GM12878 (cell line): ENCODE results near the gene CDC42EP3. TPM values are rescaled to one million over a fixed set of nuclear protein-coding genes. Genes with fewer than 3 reads are reported as not detected.

Source experiments
- ATAC-seq: fragments of 200-7000 bp; cut with Tn5 transposase; 3 replicates; pipeline ENCODE4 v1.9.1; 2020; ENCODE audit warnings: mild to moderate bottlenecking, moderate library complexity
- BruUV-seq: library from RNA; stranded (reverse); fragments of 400-500 nt; replicated peaks from 2 replicates; lab custom pipeline; 2021; lab: Mats Ljungman, UMichigan
- CTCF ChIA-PET: fragments of 300-600 bp; sonication (Branson Sonifier 250); formaldehyde crosslinking; extraction: SDS; loops from one replicate; lab custom pipeline; 2021; ENCODE audit warnings: inconsistent platforms; lab: Yijun Ruan, JAX
- POLR2A ChIA-PET: fragments of 350-600 bp; formaldehyde crosslinking; extraction: SDS; loops from one replicate; lab custom pipeline; 2021; ENCODE audit warnings: inconsistent platforms; lab: Charles Lee
- RAD21 ChIA-PET: fragments of 300-600 bp; sonication (Branson Sonifier 250); formaldehyde crosslinking; loops from one replicate; lab custom pipeline; 2023; ENCODE audit warnings: antibody characterized with exemption; ENCODE audit not compliant: unreplicated experiment; lab: Charles Lee
- SMC1A ChIA-PET: fragments of 300-600 bp; sonication (Branson Sonifier 250); formaldehyde crosslinking; loops from one replicate; lab custom pipeline; 2023; ENCODE audit not compliant: unreplicated experiment, uncharacterized antibody; lab: Charles Lee
- DNase-seq: peaks from one replicate; pipeline ENCODE4 v3.0.0-alpha.2; 2011; ENCODE audit warnings: low read depth, low spot score
- FAIRE-seq: peaks from 3 replicates; lab custom pipeline; 2011; peaks lifted over from hg19 to GRCh38; lab: Jason Lieb, UNC
- H2AFZ ChIP-seq: 2 replicates; pipeline ENCODE4 v1.6.0; 2011; ENCODE audit warnings: low read depth, low read length, control low read depth; ENCODE audit not compliant: control insufficient read depth
- H3K27ac ChIP-seq: 2 replicates; pipeline ENCODE4 v1.5.1; 2011; ENCODE audit warnings: control low read depth; ENCODE audit not compliant: control insufficient read depth, insufficient read depth
- H3K27me3 ChIP-seq, 2 experiments: replicated peaks in 1 of 2; 2 replicates each; pipeline versions ENCODE4 v1.6.0 to v1.6.1; 2011; ENCODE audit warnings: low read length in 1 of 2; ENCODE audit not compliant: control insufficient read depth in 2 of 2, insufficient read depth in 2 of 2
- H3K36me3 ChIP-seq, 2 experiments: 2 replicates each; pipeline ENCODE4 v1.5.1; 2011; ENCODE audit warnings: low read length in 1 of 2; ENCODE audit not compliant: control insufficient read depth in 2 of 2, insufficient read depth in 2 of 2
- H3K4me1 ChIP-seq: 2 replicates; pipeline ENCODE4 v1.6.1; 2011; ENCODE audit warnings: mild to moderate bottlenecking, low read length, moderate library complexity, mixed read lengths; ENCODE audit not compliant: control insufficient read depth, insufficient read depth
- H3K4me2 ChIP-seq: 2 replicates; pipeline ENCODE4 v1.6.0; 2011; ENCODE audit warnings: control low read depth; ENCODE audit not compliant: control insufficient read depth, insufficient read depth
- H3K4me3 ChIP-seq: fragments of 200-600 bp; sonication (generic); 2 replicates; pipeline ENCODE4 v1.5.1; 2016
- H3K79me2 ChIP-seq: 2 replicates; pipeline ENCODE4 v1.6.0; 2011; ENCODE audit warnings: low read length; ENCODE audit not compliant: control insufficient read depth, insufficient read depth
- H3K9ac ChIP-seq: 2 replicates; pipeline ENCODE4 v1.8.0; 2011; ENCODE audit warnings: low read length, control low read depth, mixed read lengths; ENCODE audit not compliant: control insufficient read depth, insufficient read depth
- H3K9me3 ChIP-seq: replicated peaks from 3 replicates; pipeline ENCODE4 v1.5.1; 2011; ENCODE audit warnings: mild to moderate bottlenecking, low read length; ENCODE audit not compliant: control insufficient read depth, insufficient read depth
- H4K20me1 ChIP-seq: 2 replicates; pipeline ENCODE4 v1.6.0; 2011; ENCODE audit not compliant: control insufficient read depth, insufficient read depth
- BACH1 ChIP-seq: fragments of 450-650 bp; IDR thresholded peaks from 2 replicates; pipeline ENCODE4 v1.6.1; 2017; ENCODE audit warnings: mild to moderate bottlenecking, borderline replicate concordance
- BMI1 ChIP-seq: fragments of 450-650 bp; IDR thresholded peaks from 2 replicates; pipeline ENCODE4 v1.6.1; 2016; ENCODE audit warnings: mild to moderate bottlenecking, moderate library complexity, borderline replicate concordance
- CREM ChIP-seq: IDR thresholded peaks from 2 replicates; pipeline ENCODE4 v1.6.1; 2014; ENCODE audit warnings: antibody characterized with exemption, low read depth
- HDAC6 ChIP-seq: fragments of 200-600 bp; sonication (generic); IDR thresholded peaks from one replicate; pipeline ENCODE4 v1.8.0; 2017; ENCODE audit warnings: antibody characterized with exemption; ENCODE audit not compliant: unreplicated experiment
- POLR2AphosphoS2 ChIP-seq: IDR thresholded peaks from 2 replicates; pipeline ENCODE4 v1.6.1; 2011; ENCODE audit warnings: low read depth, mild to moderate bottlenecking, low read length, improper control_type of control experiment, moderate library complexity
- RB1 ChIP-seq: fragments of 450-650 bp; formaldehyde crosslinking; IDR thresholded peaks from 2 replicates; pipeline ENCODE4 v1.6.1; 2017; ENCODE audit warnings: mild to moderate bottlenecking, borderline replicate concordance
- SMAD1 ChIP-seq: fragments of 450-650 bp; IDR thresholded peaks from 2 replicates; pipeline ENCODE4 v1.6.1; 2018; ENCODE audit warnings: mild to moderate bottlenecking, low read depth; ENCODE audit not compliant: partially characterized antibody
- SREBF1 ChIP-seq: IDR thresholded peaks from 2 replicates; pipeline ENCODE4 v1.6.1; 2012; ENCODE audit warnings: mild to moderate bottlenecking, low read length
- ZBED1 ChIP-seq: IDR thresholded peaks from 2 replicates; pipeline ENCODE4 v1.6.1; 2016; ENCODE audit warnings: borderline replicate concordance
- WGBS: methylation state at CpG from one replicate; pipeline ENCODE4 v1.1.6; 2016; ENCODE audit warnings: low lambda C conversion rate; ENCODE audit not compliant: insufficient replicate concordance, insufficient coverage; ENCODE audit errors: missing lambda C conversion rate; 5-methylcytosine and 5-hydroxymethylcytosine counted together
- in situ Hi-C: fragments of 300-500 bp; cut with MboI; formaldehyde crosslinking; loops from 9 replicates; pipeline ENCODE4 v1.14.3; 2018; ENCODE audit warnings: mixed read lengths
- intact Hi-C: fragments of 100-400 bp; cut with micrococcal nuclease; formaldehyde crosslinking; loops from one replicate; pipeline ENCODE4 v1.14.2; 2022; ENCODE audit not compliant: unreplicated experiment
- polyA plus RNA-seq, 11 experiments: library from polyadenylated mRNA; depleted of rRNA in 4 of 11; unstranded in 6 of 11; stranded (reverse) in 5 of 11; fragments of >200 nt; fragmentation: Nextera tagmentation in 4 of 11; fragmentation: Illumina TruSeq in 1 of 11; extraction: Ambion mirVana in 4 of 11; extraction: Trizol in 1 of 11; gene quantifications; 1 replicate in 1 of 11; 2 replicates in 10 of 11; pipeline versions ENCODE4 v1.2.1 to v1.2.3, GENCODE V29; 2011 to 2016; ENCODE audit warnings: inconsistent platforms in 2 of 11, missing spikeins in 2 of 11, low read depth in 1 of 11
- total RNA-seq, 4 experiments: library from RNA; depleted of rRNA in 3 of 4; stranded (reverse); fragments of >200 nt in 3 of 4; fragmentation: Illumina TruSeq in 1 of 4; extraction: Trizol in 1 of 4; gene quantifications; 2 replicates each; pipeline versions ENCODE4 v1.2.1 to v1.2.3, GENCODE V29; 2013 to 2021
- TF ChIP-seq, protein P1 (sequence below): fragments of 450-650 bp; conservative IDR thresholded peaks from 2 replicates; pipeline ENCODE4 v1.6.1; 2017; ENCODE audit warnings: mild to moderate bottlenecking, moderate library complexity
- TF ChIP-seq, protein P2 (sequence below): fragments of 450-650 bp; IDR thresholded peaks from 2 replicates; pipeline ENCODE4 v1.6.1; 2017; ENCODE audit warnings: mild to moderate bottlenecking, moderate library complexity
- TF ChIP-seq, protein P3 (sequence below): fragments of 450-650 bp; IDR thresholded peaks from 2 replicates; pipeline ENCODE4 v1.6.1; 2017; ENCODE audit warnings: antibody characterized with exemption, mild to moderate bottlenecking, moderate library complexity

Gene CDC42EP3
- total and polyA plus RNA-seq, 10 of the 15 experiments (the other 5 are each of a cell fraction or from before 2014, with no cell fraction given): 11.8 to 86.9 (median 52.9) TPM

DNA sequence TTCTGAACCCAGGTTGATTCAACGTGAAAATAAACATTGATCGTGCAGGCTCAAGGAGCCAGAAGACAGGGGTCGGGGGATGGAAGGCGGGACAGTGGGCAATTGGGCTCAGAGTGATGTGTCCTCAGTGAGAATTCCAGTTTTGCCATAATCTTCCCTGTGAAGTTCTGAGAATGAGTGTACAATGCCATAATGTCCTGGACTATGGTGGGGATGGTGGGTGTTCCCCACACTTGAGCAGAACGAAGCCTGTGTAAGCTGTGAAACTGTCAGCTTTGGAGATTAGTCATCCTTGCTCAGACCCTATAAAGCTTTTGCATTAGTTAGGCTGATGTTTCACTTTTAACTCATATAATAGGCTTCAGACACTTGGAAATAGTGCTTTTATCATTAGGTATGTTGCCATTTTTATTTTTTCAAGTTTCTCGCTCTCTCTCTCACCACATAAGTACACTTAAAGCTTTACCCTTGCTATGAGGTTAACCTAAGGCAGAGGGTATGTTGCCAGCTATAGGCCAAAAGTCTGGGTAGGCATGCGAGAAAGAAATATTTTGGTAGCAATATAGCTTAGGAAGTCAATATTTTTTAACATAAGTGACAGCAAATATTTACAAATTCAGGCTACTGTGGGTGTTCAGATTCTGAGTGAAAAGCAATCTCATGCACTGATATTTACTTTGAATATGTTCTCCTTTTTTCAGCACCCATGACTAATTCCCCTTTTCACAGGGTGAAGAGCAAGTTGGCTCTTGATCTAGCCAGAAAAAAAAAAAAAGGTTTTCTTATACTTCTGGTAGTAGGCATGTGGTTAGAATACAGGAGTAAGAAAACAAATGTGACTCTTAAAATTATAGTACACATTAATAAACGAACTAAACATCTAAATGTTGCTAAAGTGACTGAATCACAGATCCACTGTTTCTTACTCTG lies 47.2 kb downstream of the CDC42EP3 start:
- Histone ChIP-seq H3K4me2 (peak overlapping the region; percentile 66), H3K79me2 (peaks cover 63% of the 10 kb centered on the region), H3K4me1 (peaks cover 54% of the 10 kb centered on the region), H3K27ac (peak overlapping the region; percentile 97), H3K4me3 (peak overlapping the region; percentile 24; the same call in 1 of the 2 replicates), H3K27me3 (no peaks in the 10 kb centered on the region), H4K20me1 (no peaks in the 10 kb centered on the region), H3K36me3 (0 out of 4 replicates have a peak, but pooled peaks cover 0 to 2% of the 10 kb centered on the region in 2 experiments), H3K9me3 (no peaks in the 10 kb centered on the region; the same call in 2 of the 3 replicates), H3K9ac (peak overlapping the region; percentile 76), H2AFZ (peak overlapping the region; percentile 76)
- intact Hi-C loops (loop anchor here (1.0 to 5.0 kb wide), 5 partner anchors 11 to 209 kb away; no protein-coding TSS in a partner anchor), in situ Hi-C loops (no loop called here)
- 0% methylated on average over 8 of the region's 8 CpGs for WGBS
- ChIA-PET SMC1A (interaction anchor here (0.9 to 10.2 kb wide), 32 partner anchors 9 to 253 kb away, joined by 3 to 178 read pairs (median 11); partner anchors contain the start of gene CDC42EP3), RAD21 (interaction anchor here (0.7 to 9.9 kb wide), 27 partner anchors 9 to 253 kb away, joined by 3 to 176 read pairs (median 12); partner anchors contain the start of gene CDC42EP3), CTCF (interaction anchor here (0.7 to 7.1 kb wide), 20 partner anchors 9 to 253 kb away, joined by 3 to 32 read pairs (median 5); no protein-coding TSS in a partner anchor), POLR2A (interaction anchor here (0.6 to 10.2 kb wide), 15 partner anchors 8 to 209 kb away, joined by 3 to 166 read pairs (median 13); partner anchors contain the start of gene CDC42EP3)
- DNase-seq (peak; percentile 93), FAIRE-seq (peak; percentile 95), ATAC-seq (peak; percentile 79)
- TSS peak; percentile 39 for BruUV-seq
- TF ChIP-seq SREBF1 (no peak), ZBED1 (peak; percentile 78), BACH1 (peak; percentile 69), RB1 (no peak; the same call in 1 of the 2 replicates), POLR2AphosphoS2 (no peak), SMAD1 (peak; percentile 83), BMI1 (no peak; the same call in none of the 2 replicates), HDAC6 (no peak), CREM (peak; percentile 56; the same call in 1 of the 2 replicates)
- TF ChIP-seq, protein P1, sequence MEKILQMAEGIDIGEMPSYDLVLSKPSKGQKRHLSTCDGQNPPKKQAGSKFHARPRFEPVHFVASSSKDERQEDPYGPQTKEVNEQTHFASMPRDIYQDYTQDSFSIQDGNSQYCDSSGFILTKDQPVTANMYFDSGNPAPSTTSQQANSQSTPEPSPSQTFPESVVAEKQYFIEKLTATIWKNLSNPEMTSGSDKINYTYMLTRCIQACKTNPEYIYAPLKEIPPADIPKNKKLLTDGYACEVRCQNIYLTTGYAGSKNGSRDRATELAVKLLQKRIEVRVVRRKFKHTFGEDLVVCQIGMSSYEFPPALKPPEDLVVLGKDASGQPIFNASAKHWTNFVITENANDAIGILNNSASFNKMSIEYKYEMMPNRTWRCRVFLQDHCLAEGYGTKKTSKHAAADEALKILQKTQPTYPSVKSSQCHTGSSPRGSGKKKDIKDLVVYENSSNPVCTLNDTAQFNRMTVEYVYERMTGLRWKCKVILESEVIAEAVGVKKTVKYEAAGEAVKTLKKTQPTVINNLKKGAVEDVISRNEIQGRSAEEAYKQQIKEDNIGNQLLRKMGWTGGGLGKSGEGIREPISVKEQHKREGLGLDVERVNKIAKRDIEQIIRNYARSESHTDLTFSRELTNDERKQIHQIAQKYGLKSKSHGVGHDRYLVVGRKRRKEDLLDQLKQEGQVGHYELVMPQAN: 0 out of 2 replicates have a peak, but pooled peaks have one; percentile 22
- TF ChIP-seq, protein P2, sequence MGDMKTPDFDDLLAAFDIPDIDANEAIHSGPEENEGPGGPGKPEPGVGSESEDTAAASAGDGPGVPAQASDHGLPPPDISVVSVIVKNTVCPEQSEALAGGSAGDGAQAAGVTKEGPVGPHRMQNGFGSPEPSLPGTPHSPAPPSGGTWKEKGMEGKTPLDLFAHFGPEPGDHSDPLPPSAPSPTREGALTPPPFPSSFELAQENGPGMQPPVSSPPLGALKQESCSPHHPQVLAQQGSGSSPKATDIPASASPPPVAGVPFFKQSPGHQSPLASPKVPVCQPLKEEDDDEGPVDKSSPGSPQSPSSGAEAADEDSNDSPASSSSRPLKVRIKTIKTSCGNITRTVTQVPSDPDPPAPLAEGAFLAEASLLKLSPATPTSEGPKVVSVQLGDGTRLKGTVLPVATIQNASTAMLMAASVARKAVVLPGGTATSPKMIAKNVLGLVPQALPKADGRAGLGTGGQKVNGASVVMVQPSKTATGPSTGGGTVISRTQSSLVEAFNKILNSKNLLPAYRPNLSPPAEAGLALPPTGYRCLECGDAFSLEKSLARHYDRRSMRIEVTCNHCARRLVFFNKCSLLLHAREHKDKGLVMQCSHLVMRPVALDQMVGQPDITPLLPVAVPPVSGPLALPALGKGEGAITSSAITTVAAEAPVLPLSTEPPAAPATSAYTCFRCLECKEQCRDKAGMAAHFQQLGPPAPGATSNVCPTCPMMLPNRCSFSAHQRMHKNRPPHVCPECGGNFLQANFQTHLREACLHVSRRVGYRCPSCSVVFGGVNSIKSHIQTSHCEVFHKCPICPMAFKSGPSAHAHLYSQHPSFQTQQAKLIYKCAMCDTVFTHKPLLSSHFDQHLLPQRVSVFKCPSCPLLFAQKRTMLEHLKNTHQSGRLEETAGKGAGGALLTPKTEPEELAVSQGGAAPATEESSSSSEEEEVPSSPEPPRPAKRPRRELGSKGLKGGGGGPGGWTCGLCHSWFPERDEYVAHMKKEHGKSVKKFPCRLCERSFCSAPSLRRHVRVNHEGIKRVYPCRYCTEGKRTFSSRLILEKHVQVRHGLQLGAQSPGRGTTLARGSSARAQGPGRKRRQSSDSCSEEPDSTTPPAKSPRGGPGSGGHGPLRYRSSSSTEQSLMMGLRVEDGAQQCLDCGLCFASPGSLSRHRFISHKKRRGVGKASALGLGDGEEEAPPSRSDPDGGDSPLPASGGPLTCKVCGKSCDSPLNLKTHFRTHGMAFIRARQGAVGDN: peak; percentile 74
- TF ChIP-seq, protein P3, sequence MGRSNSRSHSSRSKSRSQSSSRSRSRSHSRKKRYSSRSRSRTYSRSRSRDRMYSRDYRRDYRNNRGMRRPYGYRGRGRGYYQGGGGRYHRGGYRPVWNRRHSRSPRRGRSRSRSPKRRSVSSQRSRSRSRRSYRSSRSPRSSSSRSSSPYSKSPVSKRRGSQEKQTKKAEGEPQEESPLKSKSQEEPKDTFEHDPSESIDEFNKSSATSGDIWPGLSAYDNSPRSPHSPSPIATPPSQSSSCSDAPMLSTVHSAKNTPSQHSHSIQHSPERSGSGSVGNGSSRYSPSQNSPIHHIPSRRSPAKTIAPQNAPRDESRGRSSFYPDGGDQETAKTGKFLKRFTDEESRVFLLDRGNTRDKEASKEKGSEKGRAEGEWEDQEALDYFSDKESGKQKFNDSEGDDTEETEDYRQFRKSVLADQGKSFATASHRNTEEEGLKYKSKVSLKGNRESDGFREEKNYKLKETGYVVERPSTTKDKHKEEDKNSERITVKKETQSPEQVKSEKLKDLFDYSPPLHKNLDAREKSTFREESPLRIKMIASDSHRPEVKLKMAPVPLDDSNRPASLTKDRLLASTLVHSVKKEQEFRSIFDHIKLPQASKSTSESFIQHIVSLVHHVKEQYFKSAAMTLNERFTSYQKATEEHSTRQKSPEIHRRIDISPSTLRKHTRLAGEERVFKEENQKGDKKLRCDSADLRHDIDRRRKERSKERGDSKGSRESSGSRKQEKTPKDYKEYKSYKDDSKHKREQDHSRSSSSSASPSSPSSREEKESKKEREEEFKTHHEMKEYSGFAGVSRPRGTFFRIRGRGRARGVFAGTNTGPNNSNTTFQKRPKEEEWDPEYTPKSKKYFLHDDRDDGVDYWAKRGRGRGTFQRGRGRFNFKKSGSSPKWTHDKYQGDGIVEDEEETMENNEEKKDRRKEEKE: no peak
